A549 treated with Hydrocortisone at 1 μM for 4 hours (cell line): ENCODE data around the gene ZMYND8. TPM values are rescaled to one million over a fixed set of nuclear protein-coding genes. Genes with fewer than 3 reads are reported as not detected.

Source experiments
- total RNA-seq: library from RNA; stranded (reverse); fragments of 200-300 nt; extraction: Qiagen RNA extraction; gene quantifications from 5 replicates; pipeline ENCODE4 v1.2.3, GENCODE V29; 2022

The ZMYND8 gene
- 14.3 to 16.1 TPM (median 15.6 TPM) in 5 replicates for total RNA-seq

DNA sequence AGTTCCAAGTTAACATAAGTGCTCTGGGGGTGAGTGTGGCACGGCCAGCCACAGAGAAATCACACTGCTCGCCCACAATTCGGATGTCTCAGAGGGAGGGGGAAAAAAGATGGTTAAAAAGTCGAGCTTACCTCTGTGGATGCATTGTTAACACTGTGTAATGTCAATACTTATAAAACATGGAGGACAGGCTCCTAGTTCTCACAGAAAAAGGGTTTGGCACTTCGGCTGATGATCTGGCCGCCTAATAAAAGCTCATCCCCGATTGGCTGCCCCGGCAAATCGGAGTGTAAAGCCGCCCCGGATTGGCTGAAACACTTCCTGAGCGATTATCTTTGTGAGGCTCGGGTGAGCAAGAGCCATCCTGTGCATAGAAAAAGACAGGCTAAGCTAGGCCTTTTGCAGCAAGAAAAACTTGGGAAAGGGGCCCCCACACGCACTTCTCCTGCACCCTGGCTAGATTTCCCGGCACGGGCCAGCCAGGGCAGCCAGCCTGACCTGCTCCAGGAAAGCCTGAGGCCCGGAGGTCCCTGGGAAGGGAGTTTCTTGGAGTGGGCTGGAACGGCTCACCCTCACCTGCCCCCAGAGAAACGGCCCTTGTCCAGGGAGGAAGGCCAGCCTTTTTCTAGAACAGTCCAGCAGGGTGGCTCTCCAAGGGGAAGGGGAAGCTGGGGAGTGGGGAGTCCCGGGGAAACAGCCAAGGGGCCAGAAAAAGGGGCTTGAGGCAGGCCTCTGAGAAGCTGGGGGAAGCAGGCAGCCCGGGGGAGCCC is at the start of gene ZMYND8:
Gene ZMYND8 (minus strand): TSS at position 174 of the 770 bp plus-strand sequence. CDS start 29 bp downstream, at position 145.

Other genes with a start within 250 kb of the ZMYND8 start
- gene NCOA3, start 145.2 kb upstream of the ZMYND8 start, total RNA-seq: 38.6 to 63.0 TPM (median 50.2 TPM) in 5 replicates